ENCODE results near the gene GRIN1. TPM values are rescaled to one million over a fixed set of nuclear protein-coding genes. Genes with fewer than 3 reads are reported as not detected.

Gene GRIN1
- total RNA-seq, 6 experiments from 2014 or later = 0.51 to 1.1 (median 0.66) TPM; not detected in 3

- Mint-ChIP-seq H3K9me3 (no peaks in the 10 kb centered on the region), H3K27ac (no peak overlapping the region), H3K4me3 (no peak overlapping the region), H3K36me3 (ENCODE audit: low read depth) (no peaks in the 10 kb centered on the region), H3K4me1 (ENCODE audit: low read depth) (no peaks in the 10 kb centered on the region), H3K27me3 (ENCODE audit: insufficient read depth) (peaks cover 6% of the 10 kb centered on the region)
- DNase-seq = no peak
- no peak for TF ChIP-seq CTCF (IDR thresholded peaks at IDR 0.05)
Observed at GRCh38 chr9:137147793-137148160, 8.8 kb downstream of the GRIN1 start.

GRCh38 chr9:137148242-137148641 is 9.3 kb downstream of the GRIN1 start:
- Mint-ChIP-seq H3K36me3 (ENCODE audit: low read depth) (no peaks in the 10 kb centered on the region), H3K4me1 (ENCODE audit: low read depth) (no peaks in the 10 kb centered on the region), H3K4me3 (no peak overlapping the region), H3K27me3 (ENCODE audit: insufficient read depth) (peaks cover 3% of the 10 kb centered on the region), H3K27ac (no peak overlapping the region), H3K9me3 (no peaks in the 10 kb centered on the region)
- no peak for DNase-seq
- TF ChIP-seq CTCF (IDR thresholded peaks at IDR 0.05) = no peak

- Mint-ChIP-seq H3K9me3 (no peaks in the 10 kb centered on the region), H3K4me3 (no peak overlapping the region), H3K4me1 (ENCODE audit: low read depth) (no peaks in the 10 kb centered on the region), H3K36me3 (ENCODE audit: low read depth) (no peaks in the 10 kb centered on the region), H3K27ac (no peak overlapping the region), H3K27me3 (ENCODE audit: insufficient read depth) (peaks cover 1% of the 10 kb centered on the region)
- no peak for TF ChIP-seq CTCF (IDR thresholded peaks at IDR 0.05)
- no peak for DNase-seq
Observed at GRCh38 chr9:137148661-137149060, 9.7 kb downstream of the GRIN1 start.

GRCh38 chr9:137149363-137149762 is 10.4 kb downstream of the GRIN1 start:
- no peak for DNase-seq
- Mint-ChIP-seq H3K27me3 (ENCODE audit: insufficient read depth) (peaks cover 1% of the 10 kb centered on the region), H3K9me3 (no peaks in the 10 kb centered on the region), H3K36me3 (ENCODE audit: low read depth) (no peaks in the 10 kb centered on the region), H3K4me3 (no peak overlapping the region), H3K4me1 (ENCODE audit: low read depth) (no peaks in the 10 kb centered on the region), H3K27ac (no peak overlapping the region)
- no peak for TF ChIP-seq CTCF (IDR thresholded peaks at IDR 0.05)

GRCh38 chr9:137149942-137150616 is 11.1 kb downstream of the GRIN1 start:
- peaks cover 1% of the 10 kb centered on the region for H3K27me3 Mint-ChIP-seq (ENCODE audit: insufficient read depth)
- no peak for TF ChIP-seq CTCF (IDR thresholded peaks at IDR 0.05)
- H3K9me3 Mint-ChIP-seq = no peaks in the 10 kb centered on the region
- no peaks in the 10 kb centered on the region for H3K4me1 Mint-ChIP-seq (ENCODE audit: low read depth)
- no peaks in the 10 kb centered on the region for H3K36me3 Mint-ChIP-seq (ENCODE audit: low read depth)
- H3K27ac Mint-ChIP-seq = no peak overlapping the region
- H3K4me3 Mint-ChIP-seq = no peak overlapping the region
- no peak for DNase-seq
